Panc1 (cell line): ENCODE results near the gene PRUNE2. TPM values are rescaled to one million over a fixed set of nuclear protein-coding genes. Genes with fewer than 3 reads are reported as not detected.

Experiments
- ATAC-seq: fragments of 200-7000 bp; cut with Tn5 transposase; 2 replicates; pipeline ENCODE4 v1.9.1; 2020; ENCODE audit warnings: mild to moderate bottlenecking, moderate library complexity
- BruUV-seq: library from RNA; stranded (reverse); fragments of 400-500 nt; replicated peaks from 2 replicates; lab custom pipeline; 2021; lab: Mats Ljungman, UMichigan
- CTCF ChIA-PET: fragments of 300-600 bp; sonication (Branson Sonifier 250); formaldehyde crosslinking; loops from one replicate; lab custom pipeline; 2022; ENCODE audit warnings: antibody characterized with exemption; lab: Charles Lee
- POLR2A ChIA-PET: fragments of 300-600 bp; sonication (Branson Sonifier 250); formaldehyde crosslinking; loops from one replicate; lab custom pipeline; 2022; ENCODE audit warnings: antibody characterized with exemption; lab: Charles Lee
- DNase-seq: peaks from one replicate; pipeline ENCODE4 v3.0.0-alpha.2; 2010; ENCODE audit warnings: low read depth, low spot score
- H3K27ac ChIP-seq: 2 replicates; pipeline ENCODE4 v1.5.1; 2011; ENCODE audit warnings: mild to moderate bottlenecking, low read length, inconsistent platforms
- H3K27me3 ChIP-seq: fragments of 200-500 bp; sonication (Bioruptor generic); 2 replicates; pipeline ENCODE4 v1.6.0; 2014; ENCODE audit warnings: low read length, inconsistent platforms; ENCODE audit not compliant: control insufficient read depth, insufficient read depth
- H3K36me3 ChIP-seq: fragments of 200-500 bp; sonication (Bioruptor generic); 2 replicates; pipeline ENCODE4 v1.5.1; 2014; ENCODE audit warnings: inconsistent platforms, mild to moderate bottlenecking, low read length, moderate library complexity; ENCODE audit not compliant: control insufficient read depth, insufficient read depth
- H3K4me1 ChIP-seq: 2 replicates; pipeline ENCODE4 v1.5.1; 2011; ENCODE audit warnings: inconsistent platforms, mild to moderate bottlenecking, low read length, moderate library complexity; ENCODE audit not compliant: control insufficient read depth, insufficient read depth
- H3K4me3 ChIP-seq, 2 experiments: 2 replicates each; pipeline ENCODE4 v1.5.1; 2011 to 2012; ENCODE audit warnings: low read depth in 2 of 2, low read length in 2 of 2, mild to moderate bottlenecking in 2 of 2, inconsistent platforms in 1 of 2, moderate library complexity in 1 of 2
- H3K9me3 ChIP-seq: fragments of 200-500 bp; sonication (Bioruptor generic); 2 replicates; pipeline ENCODE4 v1.5.1; 2014; ENCODE audit warnings: low read depth, mild to moderate bottlenecking, inconsistent platforms, low read length, moderate library complexity; ENCODE audit not compliant: control insufficient read depth, insufficient read depth
- CTCF ChIP-seq: fragments of 450-650 bp; IDR thresholded peaks from 2 replicates; pipeline ENCODE4 v1.5.1; 2017; ENCODE audit warnings: mild to moderate bottlenecking
- POLR2AphosphoS5 ChIP-seq: IDR thresholded peaks from 2 replicates; pipeline ENCODE4 v1.6.1; 2012; ENCODE audit warnings: mild to moderate bottlenecking, low read depth, low read length, moderate library complexity
- REST ChIP-seq, 2 experiments: IDR thresholded peaks; 2 replicates each; pipeline ENCODE4 v1.6.1; 2011 to 2012; ENCODE audit warnings: low read depth in 2 of 2, control low read depth in 1 of 2, low read length in 1 of 2, mild to moderate bottlenecking in 1 of 2, moderate library complexity in 1 of 2; ENCODE audit not compliant: insufficient read depth in 1 of 2
- SIN3A ChIP-seq: IDR thresholded peaks from 2 replicates; pipeline ENCODE4 v1.6.1; 2012; ENCODE audit warnings: low read depth, mild to moderate bottlenecking, low read length, moderate library complexity, borderline replicate concordance; ENCODE audit not compliant: insufficient read depth
- TCF7L2 ChIP-seq: IDR thresholded peaks from 2 replicates; pipeline ENCODE4 v1.6.1; 2011; ENCODE audit warnings: mild to moderate bottlenecking, low read depth, low read length, inconsistent platforms
- in situ Hi-C: cut with HindIII; loops from 2 replicates; pipeline ENCODE4 v1.10.0; 2016; ENCODE audit warnings: low sequenced_read_pairs, low pct_unique_long_range_greater_than_20kb
- intact Hi-C: fragments of 100-400 bp; cut with micrococcal nuclease; formaldehyde crosslinking; loops from one replicate; pipeline ENCODE4 v1.10.0; 2022; ENCODE audit not compliant: unreplicated experiment
- total RNA-seq: library from RNA; stranded (reverse); gene quantifications from one replicate; pipeline ENCODE4 v1.2.1, GENCODE V29; 2021; ENCODE audit not compliant: unreplicated experiment

The PRUNE2 gene
- total RNA-seq, 1 experiment from 2014 or later, result 0.18 TPM

GRCh38 chr9:76891279-76891678 lies 14.6 kb downstream of the PRUNE2 start:
- DNase-seq (no peak), ATAC-seq (no peak)
- BruUV-seq, result no TSS peak
- Histone ChIP-seq H3K9me3 (no peaks in the 10 kb centered on the region), H3K4me1 (no peaks in the 10 kb centered on the region), H3K27me3 (no peaks in the 10 kb centered on the region), H3K27ac (no peak overlapping the region), H3K36me3 (no peaks in the 10 kb centered on the region), H3K4me3 (no peak overlapping the region)
- in situ Hi-C loops, result no loop called here
- POLR2A ChIA-PET, result no interaction called here
- TF ChIP-seq REST (IDR thresholded peaks at IDR 0.05; ENCODE audit: insufficient read depth in 1 of 2, low read depth in 2 of 2, low read length in 1 of 2), result no peak
- TF ChIP-seq SIN3A, result no peak
- no peak for TF ChIP-seq TCF7L2
- no peak for TF ChIP-seq CTCF
- TF ChIP-seq POLR2AphosphoS5, result no peak
- CTCF ChIA-PET, result no interaction called here
- intact Hi-C loops, result no loop called here

GRCh38 chr9:76887951-76888350 lies 18.0 kb downstream of the PRUNE2 start:
- BruUV-seq, result no TSS peak
- ChIA-PET POLR2A (no interaction called here), CTCF (no interaction called here)
- DNase-seq (no peak), ATAC-seq (no peak)
- H3K4me1 ChIP-seq, result no peaks in the 10 kb centered on the region
- intact Hi-C loops (no loop called here), in situ Hi-C loops (no loop called here)
- H3K27me3 ChIP-seq, result no peaks in the 10 kb centered on the region
- TF ChIP-seq SIN3A (no peak), POLR2AphosphoS5 (no peak), REST (IDR thresholded peaks at IDR 0.05; ENCODE audit: insufficient read depth in 1 of 2, low read depth in 2 of 2, low read length in 1 of 2) (no peak), CTCF (no peak)
- H3K27ac ChIP-seq, result no peak overlapping the region
- H3K9me3 ChIP-seq, result no peaks in the 10 kb centered on the region
- no peaks in the 10 kb centered on the region for H3K36me3 ChIP-seq
- H3K4me3 ChIP-seq, result no peak overlapping the region
